ENCODE measurements around the gene EXOC6B. TPM values are rescaled to one million over a fixed set of nuclear protein-coding genes. Genes with fewer than 3 reads are reported as not detected.

The EXOC6B gene
- total and polyA plus RNA-seq, 4 donors: 5.8 to 45.9 (median 26.2) TPM

- H3K36me3 ChIP-seq (ENCODE audit: control insufficient read depth in 1 of 2, insufficient read depth in 2 of 2, low read length in 1 of 2): no peaks in the 10 kb centered on the region
- H3K4me3 ChIP-seq (ENCODE audit: low read length in 2 of 2): no peak overlapping the region
- H3K9me3 ChIP-seq (ENCODE audit: control insufficient read depth, low read length): no peaks in the 10 kb centered on the region
- ATAC-seq (ENCODE audit: low FRiP score) (no peak), DNase-seq (no peak)
- H3K27ac ChIP-seq (ENCODE audit: low read depth in 1 of 2, low read length in 2 of 2): no peak overlapping the region
- intact Hi-C loops (cut with DNase I): no loop called here
- no peaks in the 10 kb centered on the region for H3K4me1 ChIP-seq (ENCODE audit: control insufficient read depth in 1 of 2, insufficient read depth in 2 of 2, low read length in 2 of 2)
- H3K27me3 ChIP-seq (ENCODE audit: control insufficient read depth in 1 of 2, insufficient read depth in 2 of 2, low read length in 1 of 2): no peaks in the 10 kb centered on the region
- 28 to 36% methylated on average over 3 of the region's 3 CpGs for WGBS, 2 donors
These were observed 103.3 kb downstream of the EXOC6B start for GRCh38 chr2:72722492-72723070.

GRCh38 chr2:72719416-72719815 is 106.4 kb downstream of the EXOC6B start:
- no peak overlapping the region for H3K27ac ChIP-seq (ENCODE audit: low read depth in 1 of 2, low read length in 2 of 2)
- DNase-seq (no peak), ATAC-seq (ENCODE audit: low FRiP score) (no peak)
- H3K36me3 ChIP-seq (ENCODE audit: control insufficient read depth in 1 of 2, insufficient read depth in 2 of 2, low read length in 1 of 2): peaks cover 0 to 4% of the 10 kb centered on the region in 2 donors
- H3K27me3 ChIP-seq (ENCODE audit: control insufficient read depth in 1 of 2, insufficient read depth in 2 of 2, low read length in 1 of 2): no peaks in the 10 kb centered on the region
- WGBS, 2 donors: 81 to 83% methylated on average over 4 of the region's 4 CpGs
- no peaks in the 10 kb centered on the region for H3K9me3 ChIP-seq (ENCODE audit: control insufficient read depth, low read length)
- intact Hi-C loops (cut with DNase I): no loop called here
- no peak overlapping the region for H3K4me3 ChIP-seq (ENCODE audit: low read length in 2 of 2)
- no peaks in the 10 kb centered on the region for H3K4me1 ChIP-seq (ENCODE audit: control insufficient read depth in 1 of 2, insufficient read depth in 2 of 2, low read length in 2 of 2)

GRCh38 chr2:72718876-72719275 is 107.0 kb downstream of the EXOC6B start:
- ATAC-seq (ENCODE audit: low FRiP score) (no peak), DNase-seq (no peak)
- H3K27me3 ChIP-seq (ENCODE audit: control insufficient read depth in 1 of 2, insufficient read depth in 2 of 2, low read length in 1 of 2): no peaks in the 10 kb centered on the region
- H3K9me3 ChIP-seq (ENCODE audit: control insufficient read depth, low read length): no peaks in the 10 kb centered on the region
- no peaks in the 10 kb centered on the region for H3K4me1 ChIP-seq (ENCODE audit: control insufficient read depth in 1 of 2, insufficient read depth in 2 of 2, low read length in 2 of 2)
- no peak overlapping the region for H3K4me3 ChIP-seq (ENCODE audit: low read length in 2 of 2)
- H3K27ac ChIP-seq (ENCODE audit: low read depth in 1 of 2, low read length in 2 of 2): no peak overlapping the region
- H3K36me3 ChIP-seq (ENCODE audit: control insufficient read depth in 1 of 2, insufficient read depth in 2 of 2, low read length in 1 of 2): peaks cover 0 to 4% of the 10 kb centered on the region in 2 donors
- intact Hi-C loops (cut with DNase I): no loop called here

- H3K9me3 ChIP-seq (ENCODE audit: control insufficient read depth, low read length): no peaks in the 10 kb centered on the region
- intact Hi-C loops (cut with DNase I): no loop called here
- H3K4me3 ChIP-seq (ENCODE audit: low read length in 2 of 2): no peak overlapping the region
- H3K36me3 ChIP-seq (ENCODE audit: control insufficient read depth in 1 of 2, insufficient read depth in 2 of 2, low read length in 1 of 2): peaks cover 0 to 4% of the 10 kb centered on the region in 2 donors
- 44 to 68% methylated on average over 2 of the region's 2 CpGs for WGBS, 2 donors
- no peaks in the 10 kb centered on the region for H3K4me1 ChIP-seq (ENCODE audit: control insufficient read depth in 1 of 2, insufficient read depth in 2 of 2, low read length in 2 of 2)
- H3K27me3 ChIP-seq (ENCODE audit: control insufficient read depth in 1 of 2, insufficient read depth in 2 of 2, low read length in 1 of 2): no peaks in the 10 kb centered on the region
- no peak overlapping the region for H3K27ac ChIP-seq (ENCODE audit: low read depth in 1 of 2, low read length in 2 of 2)
- ATAC-seq (ENCODE audit: low FRiP score) (no peak), DNase-seq (no peak)
These were observed 109.2 kb downstream of the EXOC6B start for GRCh38 chr2:72716601-72717000.

- intact Hi-C loops (cut with DNase I): no loop called here
- no peak overlapping the region for H3K4me3 ChIP-seq (ENCODE audit: low read length in 2 of 2)
- H3K27me3 ChIP-seq (ENCODE audit: control insufficient read depth in 1 of 2, insufficient read depth in 2 of 2, low read length in 1 of 2): no peaks in the 10 kb centered on the region
- H3K36me3 ChIP-seq (ENCODE audit: control insufficient read depth in 1 of 2, insufficient read depth in 2 of 2, low read length in 1 of 2): peaks cover 0 to 4% of the 10 kb centered on the region in 2 donors
- no peak overlapping the region for H3K27ac ChIP-seq (ENCODE audit: low read depth in 1 of 2, low read length in 2 of 2)
- no peaks in the 10 kb centered on the region for H3K9me3 ChIP-seq (ENCODE audit: control insufficient read depth, low read length)
- DNase-seq (no peak), ATAC-seq (ENCODE audit: low FRiP score) (no peak)
- no peaks in the 10 kb centered on the region for H3K4me1 ChIP-seq (ENCODE audit: control insufficient read depth in 1 of 2, insufficient read depth in 2 of 2, low read length in 2 of 2)
These were observed 112.0 kb downstream of the EXOC6B start for GRCh38 chr2:72713857-72714256.

GRCh38 chr2:72712977-72713376 is 112.9 kb downstream of the EXOC6B start:
- intact Hi-C loops (cut with DNase I): no loop called here
- DNase-seq: no peak
- no peaks in the 10 kb centered on the region for H3K27me3 ChIP-seq (ENCODE audit: control insufficient read depth in 1 of 2, insufficient read depth in 2 of 2, low read length in 1 of 2)
- H3K9me3 ChIP-seq (ENCODE audit: control insufficient read depth, low read length): no peaks in the 10 kb centered on the region
- ATAC-seq (ENCODE audit: low FRiP score): no peak
- H3K4me1 ChIP-seq (ENCODE audit: control insufficient read depth in 1 of 2, insufficient read depth in 2 of 2, low read length in 2 of 2): no peaks in the 10 kb centered on the region
- peaks cover 0 to 4% of the 10 kb centered on the region in 2 donors for H3K36me3 ChIP-seq (ENCODE audit: control insufficient read depth in 1 of 2, insufficient read depth in 2 of 2, low read length in 1 of 2)
- H3K27ac ChIP-seq (ENCODE audit: low read depth in 1 of 2, low read length in 2 of 2): no peak overlapping the region
- H3K4me3 ChIP-seq (ENCODE audit: low read length in 2 of 2): no peak overlapping the region

- H3K36me3 ChIP-seq (ENCODE audit: control insufficient read depth in 1 of 2, insufficient read depth in 2 of 2, low read length in 1 of 2): peaks cover 0 to 4% of the 10 kb centered on the region in 2 donors
These were observed 113.5 kb downstream of the EXOC6B start for GRCh38 chr2:72712304-72712703.

GRCh38 chr2:72710418-72711152 is 115.2 kb downstream of the EXOC6B start:
- no peaks in the 10 kb centered on the region for H3K4me1 ChIP-seq (ENCODE audit: control insufficient read depth in 1 of 2, insufficient read depth in 2 of 2, low read length in 2 of 2)
- no peaks in the 10 kb centered on the region for H3K9me3 ChIP-seq (ENCODE audit: control insufficient read depth, low read length)
- 87 to 93% methylated on average over 1 of the region's 1 CpG for WGBS, 2 donors
- intact Hi-C loops (cut with DNase I): no loop called here
- no peak overlapping the region for H3K27ac ChIP-seq (ENCODE audit: low read depth in 1 of 2, low read length in 2 of 2)
- DNase-seq: no peak
- no peaks in the 10 kb centered on the region for H3K36me3 ChIP-seq (ENCODE audit: control insufficient read depth in 1 of 2, insufficient read depth in 2 of 2, low read length in 1 of 2)
- no peak for ATAC-seq (ENCODE audit: low FRiP score)
- no peak overlapping the region for H3K4me3 ChIP-seq (ENCODE audit: low read length in 2 of 2)
- H3K27me3 ChIP-seq (ENCODE audit: control insufficient read depth in 1 of 2, insufficient read depth in 2 of 2, low read length in 1 of 2): no peaks in the 10 kb centered on the region

More at GRCh38 chr2:72712304-72712703, 113.5 kb downstream of the EXOC6B start:
- Histone ChIP-seq H3K9me3 (ENCODE audit: control insufficient read depth, low read length) (no peaks in the 10 kb centered on the region), H3K4me1 (ENCODE audit: control insufficient read depth in 1 of 2, insufficient read depth in 2 of 2, low read length in 2 of 2) (no peaks in the 10 kb centered on the region), H3K27ac (ENCODE audit: low read depth in 1 of 2, low read length in 2 of 2) (no peak overlapping the region), H3K27me3 (ENCODE audit: control insufficient read depth in 1 of 2, insufficient read depth in 2 of 2, low read length in 1 of 2) (no peaks in the 10 kb centered on the region), H3K4me3 (ENCODE audit: low read length in 2 of 2) (no peak overlapping the region)
- DNase-seq: no peak
- ATAC-seq (ENCODE audit: low FRiP score): no peak
- intact Hi-C loops (cut with DNase I): no loop called here

GRCh38 chr2:72708236-72708635 is 117.6 kb downstream of the EXOC6B start:
- no peaks in the 10 kb centered on the region for H3K9me3 ChIP-seq (ENCODE audit: control insufficient read depth, low read length)
- no peak overlapping the region for H3K4me3 ChIP-seq (ENCODE audit: low read length in 2 of 2)
- DNase-seq (no peak), ATAC-seq (ENCODE audit: low FRiP score) (no peak)
- no peaks in the 10 kb centered on the region for H3K36me3 ChIP-seq (ENCODE audit: control insufficient read depth in 1 of 2, insufficient read depth in 2 of 2, low read length in 1 of 2)
- WGBS, 2 donors: 84 to 91% methylated on average over 1 of the region's 1 CpG
- no peaks in the 10 kb centered on the region for H3K27me3 ChIP-seq (ENCODE audit: control insufficient read depth in 1 of 2, insufficient read depth in 2 of 2, low read length in 1 of 2)
- no peaks in the 10 kb centered on the region for H3K4me1 ChIP-seq (ENCODE audit: control insufficient read depth in 1 of 2, insufficient read depth in 2 of 2, low read length in 2 of 2)
- H3K27ac ChIP-seq (ENCODE audit: low read depth in 1 of 2, low read length in 2 of 2): no peak overlapping the region
- intact Hi-C loops (cut with DNase I): no loop called here
